ENCODE results near the gene SLC6A5. TPM values are rescaled to one million over a fixed set of nuclear protein-coding genes. Genes with fewer than 3 reads are reported as not detected.

SLC6A5 gene
- total and polyA plus RNA-seq, 4 donors = not detected

GRCh38 chr11:20668131-20668809, 68.9 kb downstream of the SLC6A5 start:
- Histone ChIP-seq H3K36me3 (ENCODE audit: control insufficient read depth in 4 of 4, insufficient read depth in 4 of 4, low read length in 4 of 4) (no peaks in the 10 kb centered on the region), H3K9ac (ENCODE audit: insufficient read depth in 1 of 2, low read length in 2 of 2) (no peak overlapping the region), H3K4me3 (no peak overlapping the region), H3K27me3 (ENCODE audit: control insufficient read depth in 3 of 3, insufficient read depth in 3 of 3, low read length in 2 of 3) (peaks cover 28 to 59% (median 45%) of the 10 kb centered on the region in 3 donors), H3K4me1 (ENCODE audit: control insufficient read depth in 5 of 5, insufficient read depth in 5 of 5, low read length in 5 of 5) (peaks cover 0 to 11% (median 3%) of the 10 kb centered on the region in 5 donors), H3K27ac (ENCODE audit: low read depth in 1 of 2, low read length in 1 of 2) (no peak overlapping the region), H3K9me3 (ENCODE audit: control insufficient read depth in 4 of 4, insufficient read depth in 3 of 4, low read length in 3 of 4) (peaks cover 0 to 5% (median under 1%) of the 10 kb centered on the region in 4 donors)
- DNase-seq = no peak
- WGBS, 2 donors = 6 to 9% methylated on average over 10 of the region's 10 CpGs
- ATAC-seq (ENCODE audit: insufficient read depth, low FRiP score) = no peak
- TF ChIP-seq, protein P1, sequence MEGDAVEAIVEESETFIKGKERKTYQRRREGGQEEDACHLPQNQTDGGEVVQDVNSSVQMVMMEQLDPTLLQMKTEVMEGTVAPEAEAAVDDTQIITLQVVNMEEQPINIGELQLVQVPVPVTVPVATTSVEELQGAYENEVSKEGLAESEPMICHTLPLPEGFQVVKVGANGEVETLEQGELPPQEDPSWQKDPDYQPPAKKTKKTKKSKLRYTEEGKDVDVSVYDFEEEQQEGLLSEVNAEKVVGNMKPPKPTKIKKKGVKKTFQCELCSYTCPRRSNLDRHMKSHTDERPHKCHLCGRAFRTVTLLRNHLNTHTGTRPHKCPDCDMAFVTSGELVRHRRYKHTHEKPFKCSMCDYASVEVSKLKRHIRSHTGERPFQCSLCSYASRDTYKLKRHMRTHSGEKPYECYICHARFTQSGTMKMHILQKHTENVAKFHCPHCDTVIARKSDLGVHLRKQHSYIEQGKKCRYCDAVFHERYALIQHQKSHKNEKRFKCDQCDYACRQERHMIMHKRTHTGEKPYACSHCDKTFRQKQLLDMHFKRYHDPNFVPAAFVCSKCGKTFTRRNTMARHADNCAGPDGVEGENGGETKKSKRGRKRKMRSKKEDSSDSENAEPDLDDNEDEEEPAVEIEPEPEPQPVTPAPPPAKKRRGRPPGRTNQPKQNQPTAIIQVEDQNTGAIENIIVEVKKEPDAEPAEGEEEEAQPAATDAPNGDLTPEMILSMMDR (IDR thresholded peaks at IDR 0.05; ENCODE audit: control extremely low read depth, extremely low read depth) = no peak

- TF ChIP-seq, protein P1 (IDR thresholded peaks at IDR 0.05; ENCODE audit: control extremely low read depth, extremely low read depth) = no peak
- Histone ChIP-seq H3K36me3 (ENCODE audit: control insufficient read depth in 4 of 4, insufficient read depth in 4 of 4, low read length in 4 of 4) (no peaks in the 10 kb centered on the region), H3K4me1 (ENCODE audit: control insufficient read depth in 5 of 5, insufficient read depth in 5 of 5, low read length in 5 of 5) (peaks cover 0 to 11% (median 3%) of the 10 kb centered on the region in 5 donors), H3K9ac (ENCODE audit: insufficient read depth in 1 of 2, low read length in 2 of 2) (no peak within 1 kb of the TSS), H3K4me3 (peak within 1 kb of the TSS; percentile 15), H3K9me3 (ENCODE audit: control insufficient read depth in 4 of 4, insufficient read depth in 3 of 4, low read length in 3 of 4) (peaks cover 0 to 5% (median under 1%) of the 10 kb centered on the region in 4 donors), H3K27me3 (ENCODE audit: control insufficient read depth in 3 of 3, insufficient read depth in 3 of 3, low read length in 2 of 3) (peaks cover 28 to 59% (median 45%) of the 10 kb centered on the region in 3 donors), H3K27ac (ENCODE audit: low read depth in 1 of 2, low read length in 1 of 2) (no peak within 1 kb of the TSS)
- DNase-seq (peak in 2 of 3 donors; percentile 32 to 33), ATAC-seq (ENCODE audit: insufficient read depth, low FRiP score) (no peak)
- 1 to 2% methylated on average over 83 to 93 of the region's 93 CpGs for WGBS, 2 donors
Observed at GRCh38 chr11:20668844-20669819, 69.7 kb downstream of the SLC6A5 start, which contains the start of gene NELL1. Gene NELL1 (plus strand): TSS chr11:20669586.

- TF ChIP-seq, protein P1 (IDR thresholded peaks at IDR 0.05; ENCODE audit: control extremely low read depth, extremely low read depth) = no peak
- ATAC-seq (ENCODE audit: insufficient read depth, low FRiP score) (peak; percentile 19), DNase-seq (no peak)
- H3K4me1 ChIP-seq (ENCODE audit: control insufficient read depth in 5 of 5, insufficient read depth in 5 of 5, low read length in 5 of 5) = peaks cover 0 to 11% (median 3%) of the 10 kb centered on the region in 5 donors
- H3K27me3 ChIP-seq (ENCODE audit: control insufficient read depth in 3 of 3, insufficient read depth in 3 of 3, low read length in 2 of 3) = peaks cover 28 to 58% (median 45%) of the 10 kb centered on the region in 3 donors
- H3K36me3 ChIP-seq (ENCODE audit: control insufficient read depth in 4 of 4, insufficient read depth in 4 of 4, low read length in 4 of 4) = no peaks in the 10 kb centered on the region
- 1% methylated on average over 54 to 60 of the region's 60 CpGs for WGBS, 2 donors
- no peak overlapping the region for H3K4me3 ChIP-seq
- H3K27ac ChIP-seq (ENCODE audit: low read depth in 1 of 2, low read length in 1 of 2) = no peak overlapping the region
- peaks cover 0 to 5% (median under 1%) of the 10 kb centered on the region in 4 donors for H3K9me3 ChIP-seq (ENCODE audit: control insufficient read depth in 4 of 4, insufficient read depth in 3 of 4, low read length in 3 of 4)
- H3K9ac ChIP-seq (ENCODE audit: insufficient read depth in 1 of 2, low read length in 2 of 2) = no peak overlapping the region
Observed at GRCh38 chr11:20669820-20670684, 70.6 kb downstream of the SLC6A5 start.
